Glomerular visceral epithelial cell (primary cell): Measurements from ENCODE around the gene MICAL2.
A peak's percentile ranks its signal among the peaks of the same experiment; 100 is the strongest.

ENCODE experiments used
- DNase-seq: peaks from one replicate; pipeline ENCODE4 v3.0.0-alpha.2; 2016; ENCODE audit errors: extremely low spot score

MICAL2 gene

DNA sequence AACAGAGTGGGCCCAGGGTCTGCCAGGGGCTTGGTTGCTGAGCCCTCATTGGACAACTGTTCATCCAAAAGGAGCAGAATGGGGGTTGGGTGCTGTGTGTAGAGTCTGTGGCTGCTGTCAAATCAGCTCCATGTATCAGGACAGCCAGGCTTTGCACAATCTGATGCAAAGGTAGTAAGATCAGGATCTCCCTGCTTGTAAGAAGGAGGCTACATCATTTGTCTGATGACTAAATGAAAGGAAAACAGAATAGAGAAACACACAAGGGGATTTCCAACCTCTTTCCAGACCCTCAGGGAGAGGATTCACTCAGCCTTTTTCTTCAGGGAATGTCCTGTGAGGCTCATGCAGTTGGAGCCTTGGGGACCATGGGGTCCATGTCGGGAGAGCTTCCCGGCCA, 7.2 kb downstream of the MICAL2 start:
- no peak for DNase-seq

DNA sequence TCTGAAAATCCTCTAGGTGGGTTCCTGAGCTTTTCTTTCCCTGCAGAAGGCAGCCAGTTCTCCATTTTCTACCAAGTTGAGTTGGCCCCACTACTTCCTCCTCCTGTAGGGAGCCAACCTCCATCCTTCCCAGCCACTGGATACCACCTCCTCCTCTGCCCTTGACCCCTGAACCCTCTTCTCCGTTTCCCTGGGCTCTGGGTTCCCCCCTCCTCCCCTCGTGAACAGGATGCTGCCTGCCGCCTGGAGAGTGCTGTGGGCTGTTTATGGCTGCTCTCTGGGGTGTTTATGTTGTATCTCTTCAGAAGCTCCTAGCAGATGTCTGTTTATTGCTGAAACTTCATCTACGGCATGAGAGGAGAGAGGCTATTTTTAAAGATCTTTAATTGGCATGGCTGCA, 8.6 kb downstream of the MICAL2 start:
- no peak for DNase-seq

DNA sequence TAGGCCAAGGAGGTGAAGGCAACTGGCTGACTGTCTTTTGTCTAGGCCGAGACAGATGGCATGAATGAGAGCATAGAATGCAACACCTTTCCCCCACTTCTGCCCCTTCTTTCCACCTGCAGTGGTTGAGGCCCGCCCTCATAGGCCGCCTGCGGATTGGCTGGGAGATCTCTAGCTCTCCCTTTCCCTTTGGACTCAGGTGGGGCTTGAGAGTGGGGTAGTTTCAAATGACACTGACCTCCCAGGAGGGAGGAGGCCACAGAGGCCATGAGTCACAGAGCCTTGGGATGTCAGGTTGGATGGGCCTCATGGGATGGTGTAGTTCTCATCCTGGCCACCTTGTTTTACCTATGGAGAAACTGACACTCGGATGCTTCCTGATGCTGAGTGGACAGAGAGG, 9.1 kb downstream of the MICAL2 start:
- no peak for DNase-seq

DNA sequence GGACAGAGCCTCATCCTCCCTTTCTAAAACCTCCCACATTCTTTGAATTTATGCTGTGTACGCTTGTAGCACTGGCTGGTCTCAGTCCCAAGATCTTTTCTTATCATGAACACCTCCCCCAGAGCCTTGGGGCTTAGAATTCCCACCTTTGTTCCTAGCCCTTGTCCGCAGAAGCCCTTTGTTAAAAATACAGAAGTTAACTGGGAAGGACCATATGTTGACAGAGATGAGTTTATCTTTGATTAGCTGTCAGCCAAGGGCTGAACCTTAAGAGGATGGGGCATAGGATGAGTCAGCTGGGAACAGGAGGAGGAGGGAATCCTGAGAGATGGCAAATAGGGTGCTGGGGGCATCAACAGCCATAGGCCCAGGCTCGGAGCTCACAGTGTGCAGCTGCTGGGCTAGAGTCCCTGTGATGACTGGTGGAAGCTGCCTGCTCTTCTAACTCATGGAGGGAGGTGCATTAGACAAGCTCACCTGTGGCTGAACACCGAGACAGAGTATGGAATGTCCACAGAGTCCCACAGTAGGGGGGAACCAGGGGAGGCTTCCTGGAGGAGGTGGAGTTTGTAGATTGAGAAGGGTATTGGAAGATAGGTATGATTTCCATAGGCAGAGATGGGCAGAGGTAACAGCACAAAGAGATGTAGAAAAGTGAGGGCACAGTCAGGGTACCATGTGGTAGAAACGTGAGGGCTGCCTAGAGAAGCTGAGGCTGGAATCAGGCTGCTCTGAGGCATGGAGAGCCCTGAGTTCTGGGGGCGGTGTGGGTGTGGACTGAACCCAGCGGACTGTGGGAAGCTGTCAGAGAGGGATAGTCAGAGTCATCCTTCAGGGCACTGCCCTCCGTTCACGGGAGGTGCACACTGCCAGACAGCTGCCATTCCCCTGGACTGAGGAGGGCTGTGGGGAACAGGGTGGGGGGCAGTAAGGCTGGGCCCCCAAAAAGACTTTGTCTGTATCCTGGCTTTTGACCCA, 9.9 kb downstream of the MICAL2 start:
- peak; percentile 55 for DNase-seq

DNA sequence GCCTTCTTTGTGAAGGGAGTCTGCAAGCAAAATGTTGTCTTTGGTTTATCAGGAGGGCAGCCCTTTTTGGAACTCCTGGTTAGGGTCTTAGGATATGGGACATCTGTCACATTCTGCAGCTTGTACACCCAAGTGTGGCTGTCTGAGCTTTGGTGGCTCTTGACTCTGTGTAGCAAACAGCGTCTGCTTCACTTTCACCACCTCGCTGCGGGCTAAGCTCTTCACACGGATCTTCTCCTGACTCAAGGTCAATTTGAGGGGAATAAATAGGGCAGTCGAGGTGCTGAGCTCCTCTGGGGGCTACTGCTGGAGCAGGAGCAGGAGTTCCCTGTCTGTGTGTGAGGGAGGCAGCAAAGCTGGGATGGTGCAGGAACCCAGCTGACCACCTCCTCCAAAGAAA, 10.6 kb downstream of the MICAL2 start:
- no peak for DNase-seq

- DNase-seq = no peak
Observed at GRCh38 chr11:12121517-12121916, 11.1 kb downstream of the MICAL2 start.

DNA sequence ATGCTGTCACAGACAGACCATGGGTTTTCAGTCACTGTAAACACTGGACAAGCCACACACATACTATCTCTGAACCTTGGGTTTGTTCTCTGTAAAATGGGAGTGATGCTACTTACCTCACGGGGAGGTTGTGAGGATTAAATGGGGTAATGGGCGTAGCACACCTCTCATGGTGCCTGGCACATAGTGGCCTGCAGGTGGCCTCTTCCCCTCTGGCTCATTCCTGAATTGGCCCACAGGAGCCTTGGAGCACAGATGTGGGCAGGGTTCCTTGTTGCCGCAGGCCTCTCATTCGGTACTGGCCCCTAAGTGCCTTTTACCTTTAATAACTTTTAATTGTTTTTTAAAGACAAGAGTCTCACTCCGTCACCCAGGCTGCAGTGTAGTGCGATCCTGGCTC, 11.7 kb downstream of the MICAL2 start:
- no peak for DNase-seq

GRCh38 chr11:12123273-12123672, 12.9 kb downstream of the MICAL2 start:
- DNase-seq = peak; percentile 49

- DNase-seq = no peak
Observed at GRCh38 chr11:12123799-12124198, 13.4 kb downstream of the MICAL2 start.

DNA sequence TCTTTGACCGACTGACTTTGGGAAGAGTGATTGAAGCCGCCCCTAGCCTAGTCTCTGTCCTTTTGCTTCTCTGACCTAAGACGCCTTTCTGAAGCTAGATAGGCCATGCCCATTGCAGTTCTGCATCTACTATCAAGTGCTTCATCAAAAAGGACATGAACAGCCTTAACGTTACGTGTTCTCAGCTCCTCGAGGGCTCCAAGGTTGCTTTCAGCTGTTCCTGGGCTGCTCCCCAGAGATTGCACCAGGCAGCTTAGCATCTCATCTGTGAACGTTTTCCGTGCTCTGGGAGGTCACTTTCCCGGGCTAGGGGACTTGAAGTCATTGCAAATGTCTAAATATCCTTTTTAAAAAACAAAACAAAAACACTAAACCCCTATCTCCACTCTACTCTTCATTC, 13.9 kb downstream of the MICAL2 start:
- no peak for DNase-seq

GRCh38 chr11:12125609-12126149, 15.3 kb downstream of the MICAL2 start:
- DNase-seq = no peak

DNA sequence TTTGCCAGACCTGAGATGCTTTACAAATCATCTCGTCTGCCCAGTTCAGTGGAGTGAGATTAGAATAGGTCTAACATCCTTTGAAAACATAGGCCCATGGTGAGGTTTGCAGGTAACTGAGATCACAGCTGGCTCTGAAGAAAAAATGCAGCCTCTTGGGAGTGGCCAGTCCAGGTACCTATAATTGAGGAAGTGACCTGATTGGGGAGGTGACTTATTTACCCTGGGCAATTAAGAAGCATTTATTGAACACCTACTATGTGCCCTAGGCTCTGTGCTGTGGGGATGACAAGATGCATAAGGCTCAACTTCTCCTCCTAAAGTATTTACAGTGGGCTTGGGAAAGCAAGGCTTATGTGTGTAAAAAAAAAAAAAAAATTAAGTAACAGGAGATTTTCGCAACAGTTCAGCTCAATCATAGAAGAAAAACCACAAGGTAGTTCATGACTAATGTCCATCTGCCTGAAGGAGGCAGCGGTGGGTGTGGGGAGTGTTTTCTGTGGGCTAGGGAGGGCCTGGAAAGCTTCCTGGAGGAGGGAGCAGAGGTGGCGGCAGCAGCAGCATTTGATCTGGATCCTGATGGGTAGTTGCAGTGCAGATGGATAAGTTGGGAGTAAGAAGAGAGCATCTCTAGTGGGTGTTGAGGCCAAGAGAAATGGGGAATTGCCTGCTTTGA, 16.1 kb downstream of the MICAL2 start:
- DNase-seq = peak; percentile 81

GRCh38 chr11:12127206-12127898, 17.0 kb downstream of the MICAL2 start:
- no peak for DNase-seq

- no peak for DNase-seq
Observed at GRCh38 chr11:12128301-12128751, 17.9 kb downstream of the MICAL2 start.

DNA sequence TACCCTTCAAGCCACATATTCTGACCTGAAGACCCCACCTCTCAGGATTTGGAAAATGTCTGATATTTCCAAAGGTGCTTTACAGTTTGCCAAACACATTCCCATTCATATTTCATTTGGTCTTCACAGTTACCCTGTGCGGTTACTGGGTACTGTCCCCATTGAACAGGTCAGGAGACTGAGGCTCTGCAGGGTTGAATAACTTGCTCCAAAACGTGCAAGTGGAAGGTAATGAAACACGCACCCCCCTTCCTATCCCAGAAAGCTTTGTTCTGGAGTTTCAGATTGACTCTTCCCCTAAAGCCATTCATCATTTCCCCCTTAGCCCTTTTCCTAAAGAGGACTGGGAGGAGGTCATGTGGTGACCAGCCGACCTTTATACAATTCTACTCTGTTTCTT, 18.8 kb downstream of the MICAL2 start:
- DNase-seq = no peak

DNA sequence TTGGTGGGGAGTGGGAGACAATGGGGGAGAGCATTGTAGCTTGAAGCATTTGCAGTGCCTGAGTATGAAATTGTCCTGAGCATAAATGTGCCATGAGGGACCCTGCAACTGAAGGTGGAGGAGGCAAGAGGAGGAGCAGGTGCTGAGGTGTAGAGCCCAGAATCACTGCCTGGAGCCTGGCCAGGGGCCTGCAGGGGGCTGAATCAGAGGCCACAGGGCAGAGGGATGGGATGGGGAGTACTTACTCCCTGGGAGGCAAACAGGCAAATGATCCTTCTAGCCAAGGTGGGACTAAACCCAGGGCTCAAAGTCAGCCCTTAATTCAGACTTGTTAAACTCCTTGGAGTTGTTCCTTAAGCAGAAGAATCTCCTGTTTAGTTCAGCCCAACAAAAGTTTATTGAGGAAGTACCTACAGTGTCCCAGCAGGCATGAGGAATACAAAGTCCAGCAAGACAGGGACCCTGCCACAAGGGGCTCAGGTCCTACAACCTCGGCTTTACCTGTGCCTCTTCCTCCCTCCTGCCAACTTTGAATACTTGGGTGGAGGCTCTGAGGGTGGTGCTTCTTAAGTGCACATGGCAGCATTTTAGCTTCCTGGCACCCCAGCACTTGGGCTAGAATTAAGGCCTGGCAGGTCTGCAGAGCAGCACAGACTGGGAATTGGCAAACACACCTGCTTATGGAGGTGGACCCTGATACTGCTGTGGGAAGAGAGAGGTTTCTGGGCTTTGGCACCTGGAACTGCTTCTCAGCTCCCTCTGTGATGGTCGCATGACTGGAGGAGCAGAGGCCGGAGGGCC, 20.0 kb downstream of the MICAL2 start:
- DNase-seq = no peak

- DNase-seq = no peak
Observed at GRCh38 chr11:12131943-12132789, 21.8 kb downstream of the MICAL2 start.

GRCh38 chr11:12132790-12133145, 22.4 kb downstream of the MICAL2 start:
- no peak for DNase-seq

DNA sequence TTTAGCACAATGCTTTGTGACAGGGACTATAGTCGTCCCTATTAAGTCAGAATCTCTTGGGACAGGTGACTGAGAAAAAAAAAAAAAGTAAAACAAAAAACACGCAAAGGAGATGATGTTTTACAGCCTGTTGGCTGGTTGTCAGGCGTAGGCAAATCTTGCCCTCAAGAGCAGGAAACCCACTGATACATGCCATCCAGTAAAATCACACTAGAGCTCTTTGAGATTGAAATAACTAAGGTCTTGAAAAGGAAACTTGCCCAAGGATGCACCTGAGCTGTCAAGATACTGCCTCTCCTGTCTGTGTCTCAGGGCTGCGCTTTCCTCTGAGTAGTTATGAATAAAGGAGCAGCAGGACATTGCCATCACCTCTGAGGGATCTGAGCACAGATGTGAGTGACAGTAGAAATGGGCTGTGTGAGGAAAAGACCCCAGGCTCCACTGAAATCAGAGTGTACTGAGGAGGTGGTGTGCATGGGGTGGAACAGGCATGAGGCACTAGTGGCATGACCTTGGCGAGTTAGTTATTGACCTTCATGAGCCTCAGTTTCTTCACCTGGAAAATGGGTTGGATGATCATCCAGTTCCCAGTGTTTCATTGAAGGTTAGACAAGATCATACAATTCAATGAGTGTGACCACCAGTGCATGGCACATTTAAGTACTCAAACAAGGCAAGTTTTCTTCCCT, 23.3 kb downstream of the MICAL2 start:
- DNase-seq = no peak

DNA sequence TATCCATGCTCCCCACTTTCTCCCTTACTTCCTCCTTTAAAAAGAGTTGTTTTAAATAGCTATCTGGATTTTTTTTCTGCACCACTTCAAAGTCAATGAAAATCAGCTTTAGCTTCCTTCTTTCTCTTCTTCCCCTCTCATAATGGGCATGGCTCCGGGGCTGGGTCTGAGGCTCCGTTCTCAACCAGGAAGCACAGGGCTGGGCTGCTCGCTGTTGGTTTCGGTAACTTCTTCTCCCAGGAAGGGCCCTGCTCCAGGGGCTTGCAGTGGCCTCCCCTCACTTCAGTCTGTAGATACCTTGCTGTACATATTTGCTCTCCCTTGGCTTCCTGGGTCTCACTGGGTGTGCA, 23.8 kb downstream of the MICAL2 start:
- DNase-seq = no peak
